Measurements from ENCODE around the gene SERPINA1. TPM values are rescaled to one million over a fixed set of nuclear protein-coding genes. Genes with fewer than 3 reads are reported as not detected.

Gene SERPINA1
- total RNA-seq, 1 experiment from 2014 or later = 5.1 TPM

GRCh38 chr14:94394581-94395207 lies 6.3 kb upstream of the SERPINA1 start:
- DNase-seq (ENCODE audit: low spot score) (no peak), ATAC-seq (no peak)
- Mint-ChIP-seq H3K4me1 (peaks cover 58% of the 10 kb centered on the region), H3K4me3 (no peak overlapping the region), H3K36me3 (no peaks in the 10 kb centered on the region), H3K27me3 (ENCODE audit: low read depth) (peaks cover 17% of the 10 kb centered on the region), H3K9me3 (no peaks in the 10 kb centered on the region; the same call in 1 of the 2 replicates), H3K27ac (no peak overlapping the region)
- TF ChIP-seq GABPB1 (CRISPR knock-in tag; IDR thresholded peaks at IDR 0.05) (peak; percentile 99), OVOL2 (CRISPR knock-in tag; IDR thresholded peaks at IDR 0.05; ENCODE audit: borderline replicate concordance) (no peak)
- CTCF ChIA-PET = interaction anchor here (1.1 kb wide), 1 partner anchor 92 kb away, joined by 6 read pairs; no protein-coding TSS in a partner anchor
- POLR2A ChIA-PET = no interaction called here

GRCh38 chr14:94394025-94394493 lies 5.7 kb upstream of the SERPINA1 start:
- TF ChIP-seq ZMAT4 (CRISPR knock-in tag; IDR thresholded peaks at IDR 0.05) = no peak
- no peak for TF ChIP-seq NFE2L1 (CRISPR knock-in tag; IDR thresholded peaks at IDR 0.05)
- TF ChIP-seq, protein P1, sequence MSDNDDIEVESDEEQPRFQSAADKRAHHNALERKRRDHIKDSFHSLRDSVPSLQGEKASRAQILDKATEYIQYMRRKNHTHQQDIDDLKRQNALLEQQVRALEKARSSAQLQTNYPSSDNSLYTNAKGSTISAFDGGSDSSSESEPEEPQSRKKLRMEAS (CRISPR knock-in tag; IDR thresholded peaks at IDR 0.05) = no peak
- no peak for TF ChIP-seq SP1 (CRISPR knock-in tag; conservative IDR thresholded peaks at IDR 0.05)
- TF ChIP-seq, protein P2, sequence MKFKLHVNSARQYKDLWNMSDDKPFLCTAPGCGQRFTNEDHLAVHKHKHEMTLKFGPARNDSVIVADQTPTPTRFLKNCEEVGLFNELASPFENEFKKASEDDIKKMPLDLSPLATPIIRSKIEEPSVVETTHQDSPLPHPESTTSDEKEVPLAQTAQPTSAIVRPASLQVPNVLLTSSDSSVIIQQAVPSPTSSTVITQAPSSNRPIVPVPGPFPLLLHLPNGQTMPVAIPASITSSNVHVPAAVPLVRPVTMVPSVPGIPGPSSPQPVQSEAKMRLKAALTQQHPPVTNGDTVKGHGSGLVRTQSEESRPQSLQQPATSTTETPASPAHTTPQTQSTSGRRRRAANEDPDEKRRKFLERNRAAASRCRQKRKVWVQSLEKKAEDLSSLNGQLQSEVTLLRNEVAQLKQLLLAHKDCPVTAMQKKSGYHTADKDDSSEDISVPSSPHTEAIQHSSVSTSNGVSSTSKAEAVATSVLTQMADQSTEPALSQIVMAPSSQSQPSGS (CRISPR knock-in tag; IDR thresholded peaks at IDR 0.05; ENCODE audit: borderline replicate concordance, low read depth) = no peak
- no peak for TF ChIP-seq CREB1 (CRISPR knock-in tag; IDR thresholded peaks at IDR 0.05)
- TF ChIP-seq, protein P3, sequence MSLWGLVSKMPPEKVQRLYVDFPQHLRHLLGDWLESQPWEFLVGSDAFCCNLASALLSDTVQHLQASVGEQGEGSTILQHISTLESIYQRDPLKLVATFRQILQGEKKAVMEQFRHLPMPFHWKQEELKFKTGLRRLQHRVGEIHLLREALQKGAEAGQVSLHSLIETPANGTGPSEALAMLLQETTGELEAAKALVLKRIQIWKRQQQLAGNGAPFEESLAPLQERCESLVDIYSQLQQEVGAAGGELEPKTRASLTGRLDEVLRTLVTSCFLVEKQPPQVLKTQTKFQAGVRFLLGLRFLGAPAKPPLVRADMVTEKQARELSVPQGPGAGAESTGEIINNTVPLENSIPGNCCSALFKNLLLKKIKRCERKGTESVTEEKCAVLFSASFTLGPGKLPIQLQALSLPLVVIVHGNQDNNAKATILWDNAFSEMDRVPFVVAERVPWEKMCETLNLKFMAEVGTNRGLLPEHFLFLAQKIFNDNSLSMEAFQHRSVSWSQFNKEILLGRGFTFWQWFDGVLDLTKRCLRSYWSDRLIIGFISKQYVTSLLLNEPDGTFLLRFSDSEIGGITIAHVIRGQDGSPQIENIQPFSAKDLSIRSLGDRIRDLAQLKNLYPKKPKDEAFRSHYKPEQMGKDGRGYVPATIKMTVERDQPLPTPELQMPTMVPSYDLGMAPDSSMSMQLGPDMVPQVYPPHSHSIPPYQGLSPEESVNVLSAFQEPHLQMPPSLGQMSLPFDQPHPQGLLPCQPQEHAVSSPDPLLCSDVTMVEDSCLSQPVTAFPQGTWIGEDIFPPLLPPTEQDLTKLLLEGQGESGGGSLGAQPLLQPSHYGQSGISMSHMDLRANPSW (CRISPR knock-in tag; conservative IDR thresholded peaks at IDR 0.05; ENCODE audit: low read depth) = no peak
- no peak for TF ChIP-seq KAT7 (CRISPR knock-in tag; IDR thresholded peaks at IDR 0.05; ENCODE audit: borderline replicate concordance)
- no peak for TF ChIP-seq USF1 (CRISPR knock-in tag; IDR thresholded peaks at IDR 0.05)
- no peak for TF ChIP-seq OVOL2 (CRISPR knock-in tag; IDR thresholded peaks at IDR 0.05; ENCODE audit: borderline replicate concordance)
- no peak for TF ChIP-seq PRRX2 (CRISPR knock-in tag; IDR thresholded peaks at IDR 0.05)
- TF ChIP-seq, protein P4, sequence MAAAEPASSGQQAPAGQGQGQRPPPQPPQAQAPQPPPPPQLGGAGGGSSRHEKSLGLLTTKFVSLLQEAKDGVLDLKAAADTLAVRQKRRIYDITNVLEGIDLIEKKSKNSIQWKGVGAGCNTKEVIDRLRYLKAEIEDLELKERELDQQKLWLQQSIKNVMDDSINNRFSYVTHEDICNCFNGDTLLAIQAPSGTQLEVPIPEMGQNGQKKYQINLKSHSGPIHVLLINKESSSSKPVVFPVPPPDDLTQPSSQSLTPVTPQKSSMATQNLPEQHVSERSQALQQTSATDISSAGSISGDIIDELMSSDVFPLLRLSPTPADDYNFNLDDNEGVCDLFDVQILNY (CRISPR knock-in tag; IDR thresholded peaks at IDR 0.05) = no peak
- TF ChIP-seq RORB (CRISPR knock-in tag; IDR thresholded peaks at IDR 0.05) = no peak
- TF ChIP-seq ZNF232 (CRISPR knock-in tag; IDR thresholded peaks at IDR 0.05) = no peak
- no peak for TF ChIP-seq ZNF512 (CRISPR knock-in tag; IDR thresholded peaks at IDR 0.05; ENCODE audit: borderline replicate concordance)
- no peak for TF ChIP-seq MYBL2 (CRISPR knock-in tag; IDR thresholded peaks at IDR 0.05)
- no peak for TF ChIP-seq IRF2 (CRISPR knock-in tag; IDR thresholded peaks at IDR 0.05; ENCODE audit: borderline replicate concordance, low read depth)
- no peak for TF ChIP-seq MLX (CRISPR knock-in tag; IDR thresholded peaks at IDR 0.05)
- no peak for TF ChIP-seq TEAD4 (CRISPR knock-in tag; IDR thresholded peaks at IDR 0.05)
- no peak for TF ChIP-seq JAZF1 (CRISPR knock-in tag; IDR thresholded peaks at IDR 0.05)
- Mint-ChIP-seq H3K36me3 (no peaks in the 10 kb centered on the region), H3K4me1 (peaks cover 52% of the 10 kb centered on the region), H3K9me3 (no peaks in the 10 kb centered on the region; the same call in 1 of the 2 replicates), H3K4me3 (no peak overlapping the region), H3K27ac (no peak overlapping the region), H3K27me3 (ENCODE audit: low read depth) (peaks cover 15% of the 10 kb centered on the region)
- ChIA-PET POLR2A (no interaction called here), CTCF (interaction anchor here (1.1 kb wide), 1 partner anchor 92 kb away, joined by 6 read pairs; no protein-coding TSS in a partner anchor)
- no peak for ATAC-seq
- no peak for DNase-seq (ENCODE audit: low spot score)
